Measurements from ENCODE around the gene RHOG. TPM values are rescaled to one million over a fixed set of nuclear protein-coding genes. Genes with fewer than 3 reads are reported as not detected.

RHOG gene
- 100 to 1,000 TPM; 148 to 153 TPM for total RNA-seq

DNA sequence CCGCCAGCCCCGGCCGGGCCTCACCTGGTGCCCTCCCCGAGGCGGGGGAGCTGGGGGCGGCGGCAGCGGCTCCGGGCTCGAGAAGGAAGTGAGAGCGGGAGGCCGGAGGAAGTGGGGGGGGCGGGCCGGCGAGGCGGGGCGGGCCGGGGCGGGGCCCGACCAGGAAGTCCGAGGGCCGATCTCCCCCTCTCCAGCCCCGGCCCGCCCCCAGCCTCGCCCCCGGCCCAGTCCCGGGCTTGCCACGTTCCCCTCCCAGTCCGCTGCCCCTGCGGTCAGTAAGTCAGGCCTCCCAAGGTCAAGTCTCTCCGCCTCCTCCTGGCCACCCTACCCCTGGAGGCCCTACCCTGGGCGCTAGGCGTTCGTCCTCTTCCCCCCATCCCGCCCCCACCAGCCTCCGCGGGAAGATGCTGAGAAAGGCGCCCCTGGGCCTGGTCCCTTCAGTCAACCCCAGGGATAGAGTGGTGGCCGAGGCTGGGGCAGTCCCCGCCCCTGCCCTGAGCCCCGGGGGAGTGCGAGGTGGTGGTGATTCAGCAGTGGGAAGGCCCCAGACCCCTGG lies at the start of gene RHOG:
Gene RHOG (minus strand): TSS at position 90 of the 556 bp plus-strand sequence. CDS start 12,821 bp downstream, outside the sequence.

DNA sequence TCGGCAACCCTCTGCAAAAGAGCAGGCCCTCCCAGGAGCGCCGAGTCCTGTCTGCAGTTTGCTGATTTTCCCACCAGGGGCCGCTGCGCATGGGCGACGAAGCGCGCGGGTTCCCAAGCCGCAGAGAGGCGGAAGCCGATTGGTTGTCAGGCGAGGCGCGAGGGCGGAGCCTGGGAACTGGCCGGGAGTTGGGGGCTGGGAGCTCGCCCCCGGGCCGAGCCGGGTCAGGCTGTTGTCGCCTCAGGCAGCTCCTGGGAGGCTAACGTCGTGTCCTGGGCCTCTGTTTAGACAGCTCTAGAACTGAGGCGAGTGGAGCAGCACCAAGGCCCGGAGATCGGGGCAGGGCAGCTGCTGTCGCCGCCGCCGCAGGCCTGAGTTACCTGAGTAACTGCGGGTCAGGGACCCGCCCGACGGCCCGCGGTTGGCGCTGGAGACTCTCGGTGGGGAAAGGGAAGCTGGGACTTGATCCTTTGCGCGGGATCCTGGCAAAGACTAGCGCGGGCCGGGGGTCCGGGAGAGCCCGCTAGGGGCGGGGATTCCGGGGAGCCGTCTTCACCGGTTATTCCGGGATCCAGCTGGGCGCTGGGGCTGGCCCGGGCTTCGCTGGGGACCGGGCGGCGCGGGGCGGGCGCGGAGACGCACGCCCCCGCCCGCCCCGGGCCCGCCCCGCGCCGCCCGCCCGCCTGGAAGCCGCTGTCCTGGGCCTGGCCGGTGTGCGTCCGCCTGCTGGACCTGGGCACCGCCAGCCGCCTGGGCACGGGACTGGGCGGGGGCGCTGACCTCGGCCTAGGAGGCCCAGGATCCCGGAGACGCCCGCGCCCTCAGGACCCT lies 14.4 kb upstream of the RHOG start, which contains the start of gene STIM1:
Gene STIM1 (plus strand): TSS at position 688 of the 831 bp plus-strand sequence. CDS start 607 bp downstream, outside the sequence.

DNA sequence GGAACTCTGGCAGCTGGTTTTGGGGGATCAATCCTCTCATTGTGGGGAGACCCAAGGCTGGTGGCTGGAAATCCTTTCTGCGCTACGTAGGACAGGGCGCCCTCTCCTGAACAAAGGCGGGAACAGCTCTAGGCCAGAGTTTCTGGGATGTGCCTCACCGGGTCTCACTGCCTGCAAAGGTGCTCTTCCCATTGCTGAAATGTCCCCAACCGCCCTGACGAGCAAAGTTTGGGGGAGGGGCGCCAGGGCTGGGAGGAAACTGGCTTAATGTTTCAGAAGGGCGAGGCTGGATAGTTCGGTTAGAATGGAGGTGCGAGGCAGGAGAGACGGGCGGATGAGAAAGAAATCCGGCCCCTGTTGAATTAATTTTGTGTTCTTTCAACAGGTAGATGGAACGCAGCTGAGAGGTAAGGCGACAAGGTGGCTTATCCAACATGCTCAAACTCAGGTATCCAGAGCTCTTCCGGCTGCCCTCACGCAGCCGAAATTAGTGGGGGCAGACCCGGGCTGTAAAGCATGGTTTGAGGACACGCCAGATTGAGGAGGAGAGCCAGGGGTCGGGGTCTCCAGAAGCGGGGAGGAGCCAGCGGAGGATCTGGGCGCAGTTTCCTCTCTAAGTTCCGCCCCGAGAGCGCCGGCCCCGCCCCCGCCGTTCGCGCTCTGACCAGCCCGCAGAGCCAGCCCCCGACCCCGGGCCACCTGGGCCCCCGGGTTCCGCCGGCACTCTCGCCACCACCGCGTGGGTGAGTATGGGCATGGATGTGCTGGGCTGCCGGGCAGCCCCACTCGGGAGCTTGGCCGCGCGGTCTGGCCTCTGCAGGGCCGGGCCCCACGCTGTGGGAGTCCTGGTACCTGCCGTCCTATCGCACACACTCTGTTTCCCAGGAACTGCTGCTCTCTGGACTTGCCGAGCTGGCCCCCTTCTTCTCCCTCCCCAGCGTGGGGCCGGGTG lies 32.6 kb downstream of the RHOG start, which contains the start of gene PGAP2:
Gene PGAP2 (plus strand): TSS at position 652 of the 952 bp plus-strand sequence. CDS start 2,700 bp downstream, outside the sequence.

DNA sequence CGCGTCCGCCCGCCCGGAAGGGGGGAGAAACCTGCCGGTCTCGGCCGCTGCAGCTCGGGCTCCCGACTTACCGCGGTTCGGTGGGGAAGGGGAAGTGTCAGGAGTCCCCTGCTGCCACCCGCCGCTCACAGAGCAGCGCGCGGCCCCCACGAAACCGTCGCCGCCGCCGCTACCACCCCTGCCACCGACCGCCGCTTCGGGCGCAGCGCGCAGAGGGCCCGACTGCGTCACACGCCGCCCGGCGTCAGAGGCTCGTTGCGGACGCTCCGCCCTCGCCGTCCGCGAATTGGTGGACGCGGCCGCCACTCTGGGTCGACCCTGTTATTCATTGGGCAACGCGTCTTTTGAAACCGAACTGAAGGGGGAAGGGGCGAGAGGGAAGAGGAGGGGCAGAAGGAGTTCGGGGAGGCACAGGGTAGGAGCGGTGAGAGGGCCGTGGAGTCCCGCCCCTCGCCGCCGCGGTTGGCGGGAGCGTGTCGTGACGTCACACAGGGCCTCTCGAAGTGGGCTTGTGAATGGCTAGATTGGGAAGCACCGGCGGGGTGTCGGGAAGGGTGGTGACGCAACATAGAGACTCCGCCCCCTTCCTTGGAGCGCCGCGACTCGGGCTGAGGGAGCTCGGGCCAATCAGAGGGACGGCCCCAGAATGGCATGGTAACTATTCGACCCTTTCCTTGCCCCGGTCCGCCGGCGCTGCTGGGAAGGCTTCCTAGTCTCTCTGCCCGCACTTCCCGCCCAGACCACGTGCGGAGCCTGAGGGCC lies 43.2 kb downstream of the RHOG start, which contains the start of gene NUP98:
Gene NUP98 (minus strand): TSS at position 226 of the 762 bp plus-strand sequence. CDS start 15,437 bp downstream, outside the sequence.

Other genes starting within 250 kb of the RHOG start
- not detected for gene ART5, start 199.0 kb downstream of the RHOG start, total RNA-seq
- not detected for gene ART1, start 195.8 kb downstream of the RHOG start, total RNA-seq
- 1 to 10 TPM; 1.7 to 1.9 TPM for gene CHRNA10, start 169.6 kb downstream of the RHOG start, total RNA-seq
- gene NUP98, start 43.4 kb downstream of the RHOG start, total RNA-seq: 10 to 100 TPM; 79.8 to 81.6 TPM
- gene PGAP2, start 32.4 kb downstream of the RHOG start, total RNA-seq: 10 to 100 TPM; 22.1 to 24.5 TPM
- gene STIM1, start 14.7 kb upstream of the RHOG start, total RNA-seq: 10 to 100 TPM; 90.6 to 90.8 TPM